C1 segment of cervical spinal cord (tissue), 14 donors: ENCODE measurements around the gene WNT2B.

ENCODE experiments used
- DNase-seq, 14 donors: peaks; one replicate each; lab custom pipeline; 2025; lab: John Stamatoyannopoulos, UW

WNT2B gene

DNA sequence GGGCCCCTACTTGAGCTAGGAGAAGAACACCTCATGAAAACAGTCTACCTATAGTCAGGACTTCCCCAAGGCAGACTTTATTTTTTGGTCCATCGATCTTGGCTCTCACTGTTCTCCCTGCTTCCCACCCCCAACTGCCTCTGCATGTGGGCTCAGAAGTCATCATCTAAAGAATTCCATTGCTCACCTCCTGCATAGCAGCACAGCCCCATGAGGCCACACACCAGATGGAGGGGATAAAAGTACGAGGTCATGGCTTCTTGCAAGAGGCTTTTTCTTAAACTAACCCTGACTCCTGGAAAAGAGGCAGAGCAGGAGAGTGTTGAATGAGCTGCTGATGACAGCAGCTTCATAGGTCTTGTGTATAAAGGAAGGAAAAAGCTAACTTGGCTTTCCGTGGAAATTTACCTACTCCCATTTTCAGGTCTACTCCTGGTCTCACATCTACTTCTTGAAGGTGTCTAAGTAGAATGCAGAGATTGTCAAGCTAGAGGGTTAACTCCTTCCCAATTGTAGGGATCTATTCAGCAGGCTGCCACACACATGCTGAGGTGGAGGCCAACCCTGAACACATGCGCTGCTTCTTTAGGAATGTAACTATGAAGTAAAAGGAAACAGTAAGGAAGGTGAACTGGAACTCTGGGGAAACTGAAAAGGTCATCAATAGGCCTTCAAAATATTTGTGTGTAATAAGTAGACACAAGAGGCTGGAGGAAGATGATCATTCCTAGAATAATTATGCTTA, 18.7 kb downstream of the WNT2B start:
- DNase-seq, result no peak

DNA sequence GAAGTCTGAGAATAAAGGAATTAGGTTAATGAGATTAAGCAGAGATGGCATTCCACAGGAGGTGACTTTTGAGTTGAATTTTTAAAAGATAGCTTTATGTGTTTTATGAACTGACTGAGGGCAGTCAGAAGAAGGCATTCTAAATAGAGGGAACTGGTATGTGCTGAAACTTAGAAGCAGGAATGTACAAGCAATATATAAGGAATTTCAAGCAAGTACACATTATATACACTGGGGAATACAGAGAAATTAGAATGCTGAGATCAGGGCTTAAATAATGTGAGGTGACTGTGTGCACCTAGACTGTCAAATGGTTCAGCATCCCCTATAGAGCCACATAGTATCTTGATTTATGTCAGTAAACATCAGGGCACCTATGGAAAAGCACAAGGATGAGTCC, 19.3 kb downstream of the WNT2B start:
- no peak for DNase-seq

DNA sequence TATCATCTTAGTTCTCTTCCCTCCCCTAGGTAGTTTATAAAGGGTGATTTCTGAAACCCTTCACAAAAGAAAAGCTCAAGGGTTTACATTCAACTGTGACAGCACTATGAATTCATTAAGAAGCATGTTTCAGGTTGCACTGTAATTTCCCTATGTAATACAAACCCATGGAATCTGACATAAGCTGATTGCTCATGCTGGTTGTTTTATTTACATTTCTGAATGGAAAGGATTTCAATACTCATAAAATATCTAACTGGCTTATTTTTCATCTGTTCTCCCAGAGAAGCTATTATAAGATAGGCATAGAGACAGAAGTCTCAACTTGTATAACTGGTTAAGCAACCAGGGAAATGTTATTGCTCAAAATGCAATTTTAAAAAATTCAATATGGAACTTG, 20.5 kb downstream of the WNT2B start:
- no peak for DNase-seq

DNA sequence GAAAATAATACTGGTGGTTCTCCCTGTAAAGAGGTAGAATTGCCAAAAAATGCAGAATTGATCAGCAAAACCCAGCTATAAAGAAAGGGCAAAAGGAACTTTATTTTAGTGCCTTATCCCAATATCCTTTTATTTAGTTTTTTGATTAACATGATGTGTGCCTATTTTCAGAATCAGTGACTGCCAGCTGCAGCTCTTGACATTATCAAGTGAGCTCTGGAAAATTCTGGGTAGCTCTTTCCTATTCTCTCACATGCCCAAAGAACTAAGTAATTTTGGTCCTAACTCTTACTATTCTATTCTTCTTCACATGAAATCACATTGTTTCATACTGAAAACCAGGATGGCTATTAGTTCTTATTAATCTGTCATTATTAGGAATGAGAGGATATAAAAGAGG, 22.1 kb downstream of the WNT2B start:
- no peak for DNase-seq

DNA sequence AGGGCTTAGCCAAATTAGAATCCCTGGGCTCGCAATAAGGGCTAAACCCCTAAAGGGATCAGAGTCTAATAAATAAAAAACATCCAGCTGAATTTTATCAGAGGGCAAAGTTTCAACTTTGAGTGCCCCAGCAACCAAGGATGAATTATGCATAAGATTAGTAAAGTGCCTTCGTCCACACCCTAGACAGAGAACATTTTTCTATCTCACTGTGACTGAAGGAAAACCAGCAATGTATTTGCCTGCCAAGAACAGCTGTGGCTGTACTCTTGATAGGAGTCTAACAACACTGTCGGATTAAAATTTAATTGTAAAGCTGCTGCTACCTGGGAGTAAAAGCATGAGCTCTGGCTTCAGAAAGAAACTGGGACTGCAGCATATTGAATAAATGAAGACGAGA, 23.3 kb downstream of the WNT2B start:
- no peak for DNase-seq

DNA sequence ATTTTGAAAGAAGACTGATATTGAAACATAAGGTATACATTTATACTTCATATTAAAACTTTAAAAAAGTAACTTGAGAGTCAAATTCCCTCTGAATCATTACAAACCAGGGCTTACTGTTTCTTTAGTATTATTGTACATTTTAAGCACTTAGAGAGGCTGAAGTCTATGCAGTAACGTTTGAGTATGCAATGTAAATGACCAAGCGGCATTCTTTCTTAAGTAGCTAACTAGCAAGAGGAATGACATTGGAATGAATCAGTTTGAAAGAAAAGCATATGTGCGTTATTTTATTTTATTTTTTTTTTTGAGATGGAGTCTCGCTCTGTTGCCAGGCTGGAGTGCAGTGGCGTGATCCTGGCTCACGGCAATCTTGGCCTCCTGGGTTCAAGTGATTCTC, 24.3 kb downstream of the WNT2B start:
- DNase-seq, result no peak

DNA sequence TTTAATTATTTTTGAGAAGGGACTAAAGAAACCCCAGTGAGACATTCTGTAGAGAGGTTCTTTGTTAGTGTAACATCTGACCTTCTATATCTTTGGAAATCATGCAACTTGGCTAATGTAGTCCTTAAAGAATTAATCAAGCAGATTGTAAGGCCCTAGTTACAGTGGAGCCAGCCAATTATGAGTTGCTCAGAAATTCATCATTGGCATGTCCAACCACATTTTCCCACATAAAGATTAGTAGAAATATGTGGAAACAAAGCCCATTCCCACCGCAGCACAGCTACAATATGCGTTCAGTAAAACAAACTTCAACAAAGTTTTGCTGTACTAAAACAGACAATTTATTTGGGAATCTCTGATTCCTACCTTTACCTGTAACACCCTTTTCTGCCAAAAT, 27.8 kb downstream of the WNT2B start:
- no peak for DNase-seq

DNA sequence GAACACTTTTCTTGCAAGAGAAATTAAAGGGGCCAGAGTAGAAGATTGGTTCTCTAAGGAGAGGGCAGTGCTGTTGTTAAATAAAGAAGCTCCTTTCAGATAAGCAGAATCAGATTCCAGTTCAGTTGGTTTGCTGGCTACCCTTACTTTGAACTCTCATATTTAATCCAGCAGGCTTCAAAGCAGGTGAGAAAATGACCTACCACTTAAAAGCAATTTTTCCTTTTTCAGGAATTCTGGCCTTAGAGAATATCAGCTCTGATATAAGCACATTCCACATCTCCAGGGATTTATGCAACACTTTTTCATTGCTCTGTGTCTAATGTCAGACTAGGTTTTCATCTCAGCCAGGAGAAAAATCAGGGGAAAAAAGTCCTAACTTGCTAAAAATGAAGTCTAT, 28.7 kb downstream of the WNT2B start:
- DNase-seq, result no peak

DNA sequence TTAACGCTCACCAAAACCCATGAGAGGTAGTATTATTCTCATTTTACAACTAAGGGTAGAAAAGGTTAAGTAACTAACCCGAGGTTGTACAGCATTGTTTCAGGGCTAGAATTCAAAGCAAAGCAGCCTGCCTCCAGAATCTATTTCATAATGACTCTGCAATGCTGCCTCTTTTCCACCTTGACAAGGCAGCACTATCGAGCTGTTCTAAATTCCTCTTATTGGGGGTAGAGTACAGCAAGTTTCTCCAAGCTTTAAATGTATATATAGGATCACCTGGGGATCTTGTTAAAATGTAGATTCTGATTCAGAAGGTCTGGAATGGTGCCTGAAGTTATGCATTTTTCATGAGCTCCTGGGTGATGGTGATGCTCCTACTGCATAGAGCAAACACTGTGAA, 30.1 kb downstream of the WNT2B start:
- DNase-seq, result no peak

DNA sequence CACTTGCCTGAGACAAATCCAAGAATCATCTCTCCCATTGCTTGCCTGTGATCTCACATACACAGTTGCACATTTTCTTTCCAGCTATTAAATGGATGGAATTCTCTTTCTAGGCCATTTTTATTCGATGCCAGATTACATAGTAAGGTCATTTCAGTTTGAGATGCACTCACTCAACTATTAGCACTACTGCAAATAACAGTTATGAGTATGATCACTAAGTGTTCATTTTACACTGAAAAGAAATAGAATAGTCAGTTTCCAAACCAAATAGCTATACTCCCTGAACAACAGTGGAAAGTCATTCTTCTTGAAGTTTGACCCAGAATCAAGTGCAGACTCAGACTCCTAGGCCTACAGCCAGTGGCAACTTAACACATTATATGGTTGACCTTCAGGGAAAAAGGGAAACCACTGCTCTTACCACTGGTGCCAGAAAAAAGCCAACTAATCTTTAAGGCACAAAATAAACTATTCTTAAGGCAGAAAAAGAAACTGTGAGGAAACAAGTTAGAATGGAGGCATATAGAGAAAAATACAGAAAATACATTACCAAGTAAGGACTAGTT, 31.5 kb downstream of the WNT2B start:
- DNase-seq, result no peak

DNA sequence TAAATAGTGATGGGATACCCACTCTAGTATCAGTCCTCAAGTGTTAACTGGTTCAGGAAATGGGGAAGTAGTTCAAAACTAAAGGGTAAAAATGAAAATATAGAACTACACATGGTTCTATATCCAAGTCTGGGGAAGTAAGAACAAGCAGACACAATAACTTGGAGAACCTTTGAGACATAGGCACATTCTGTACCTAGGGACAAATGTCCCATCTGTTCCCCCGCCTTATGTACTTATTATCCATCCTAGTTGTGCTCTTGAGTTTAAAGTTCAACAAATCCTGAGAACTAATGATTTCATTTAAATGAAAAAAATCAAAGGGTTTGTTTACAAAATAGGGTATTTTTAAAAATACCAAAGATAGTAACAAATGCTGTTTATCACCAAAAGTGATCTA, 32.5 kb downstream of the WNT2B start:
- DNase-seq, result no peak

DNA sequence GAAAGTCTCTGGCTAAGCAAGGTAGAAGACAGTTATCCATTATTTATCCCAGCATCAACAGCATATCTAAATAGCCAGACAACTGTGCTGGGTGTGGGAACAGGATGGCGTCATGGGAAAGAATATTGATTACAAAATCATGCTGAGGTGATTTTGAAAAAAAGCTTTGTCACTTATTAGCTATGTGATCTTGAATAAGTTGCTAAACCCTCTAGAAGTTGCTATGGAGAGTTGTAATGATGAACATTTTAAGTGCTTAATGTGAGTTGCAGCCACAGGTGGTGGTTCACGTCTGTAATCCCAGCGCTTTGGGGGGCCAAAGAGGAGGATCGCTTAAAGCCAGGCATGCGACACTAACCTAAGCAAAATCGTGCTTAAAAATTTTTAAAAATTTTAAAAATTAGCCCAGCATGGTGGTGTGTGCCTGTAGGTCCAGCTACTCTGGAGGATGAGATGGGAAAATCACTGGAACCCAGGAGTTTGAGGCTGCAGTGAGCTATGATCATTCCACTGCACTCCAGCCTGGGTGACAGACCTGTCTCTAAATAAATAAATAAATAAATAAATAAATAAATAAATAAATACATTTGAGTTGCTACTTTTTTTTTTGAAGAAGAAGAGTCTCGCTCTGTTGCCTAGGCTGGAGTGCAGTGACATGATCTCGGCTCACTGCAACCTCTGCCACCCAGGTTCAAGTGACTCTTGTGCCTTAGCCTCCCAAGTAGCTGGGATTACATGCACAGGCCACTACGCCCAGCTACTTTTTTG, 33.6 kb downstream of the WNT2B start:
- DNase-seq, result no peak

DNA sequence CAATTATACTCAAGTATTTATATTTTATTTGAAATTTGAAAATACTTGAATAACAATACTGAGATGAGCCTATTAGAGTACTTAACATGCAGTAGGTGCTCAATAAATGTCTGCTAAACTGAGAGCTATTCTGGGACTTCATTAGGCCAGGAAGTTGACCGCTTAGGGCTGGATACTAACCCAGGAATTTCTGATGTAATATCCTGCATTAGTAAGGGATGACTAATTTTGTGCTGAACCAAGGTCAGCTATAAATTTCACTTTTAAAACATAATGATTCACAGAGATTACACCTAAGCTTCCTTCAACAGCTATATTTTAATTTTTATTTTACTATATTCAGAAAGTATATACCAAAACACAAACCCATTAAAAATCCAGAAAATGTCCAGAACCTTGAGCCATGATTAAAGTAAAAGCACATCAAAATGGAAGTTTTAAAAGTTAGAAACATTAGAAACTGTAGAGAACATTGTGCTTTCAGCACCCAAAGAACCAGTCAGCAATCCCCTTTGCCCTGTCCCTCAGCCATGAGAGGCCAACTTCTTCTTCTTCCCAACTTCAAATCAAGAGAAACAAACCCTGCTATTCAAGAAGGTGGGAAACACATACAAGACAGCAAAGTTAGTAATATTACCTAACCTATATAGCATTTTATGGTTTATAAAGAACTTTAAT, 35.4 kb downstream of the WNT2B start:
- no peak for DNase-seq

DNA sequence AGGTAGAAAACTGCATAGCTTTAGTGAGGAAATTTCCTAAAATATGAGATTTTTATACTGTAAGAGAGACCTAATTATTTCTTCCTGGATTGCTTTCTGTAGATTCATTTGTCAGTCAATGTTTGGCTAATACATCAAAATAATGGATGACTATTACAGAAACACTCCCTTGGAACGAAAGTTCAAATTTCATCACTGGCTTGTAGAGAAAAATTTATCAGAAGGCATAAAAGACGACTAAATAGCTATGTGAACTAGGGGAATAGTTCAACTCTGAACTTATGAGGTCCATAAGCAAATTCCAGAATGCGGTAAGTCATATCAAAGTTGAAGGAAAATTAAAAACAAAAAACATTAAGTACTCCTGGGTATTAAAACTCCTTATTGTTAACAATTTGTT, 36.0 kb downstream of the WNT2B start:
- DNase-seq, result no peak

DNA sequence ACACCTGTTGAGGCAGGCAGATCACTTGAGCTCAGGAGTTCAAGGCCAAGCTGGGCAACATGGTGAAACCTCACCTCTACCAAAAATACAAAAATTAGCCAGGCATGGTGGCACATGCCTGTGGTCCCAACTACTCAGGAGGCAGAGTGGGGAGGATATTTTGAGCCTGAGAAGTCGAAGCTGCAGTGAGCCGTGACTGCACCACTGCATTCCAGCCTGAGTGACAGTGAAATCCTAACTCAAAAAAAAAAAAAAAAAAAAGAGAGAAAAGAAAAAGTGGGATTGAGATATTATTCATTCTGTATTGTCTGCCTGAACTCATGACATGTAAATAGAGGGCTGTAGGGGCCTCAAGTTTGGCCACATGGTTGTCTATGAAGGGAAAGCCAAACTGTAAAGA, 37.3 kb downstream of the WNT2B start:
- no peak for DNase-seq

DNA sequence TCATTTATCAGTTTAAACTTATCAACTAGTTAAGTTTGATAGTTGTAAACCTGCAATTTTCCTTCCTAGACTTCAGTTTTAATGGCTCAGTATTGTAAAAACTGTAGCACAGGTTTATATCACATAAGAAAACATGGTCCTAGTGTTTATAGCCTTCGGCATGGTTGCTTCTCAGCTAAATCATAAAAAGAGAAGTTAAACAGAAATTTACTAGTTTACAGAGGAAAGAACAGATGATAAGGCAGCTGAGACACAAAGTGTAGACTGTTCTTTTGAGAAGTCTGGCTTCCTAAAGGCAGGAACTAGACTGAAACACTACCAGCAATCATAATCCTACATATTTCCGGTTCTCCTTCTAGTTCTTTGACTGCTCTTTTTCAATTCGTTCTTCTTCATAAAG, 39.8 kb downstream of the WNT2B start:
- no peak for DNase-seq

DNA sequence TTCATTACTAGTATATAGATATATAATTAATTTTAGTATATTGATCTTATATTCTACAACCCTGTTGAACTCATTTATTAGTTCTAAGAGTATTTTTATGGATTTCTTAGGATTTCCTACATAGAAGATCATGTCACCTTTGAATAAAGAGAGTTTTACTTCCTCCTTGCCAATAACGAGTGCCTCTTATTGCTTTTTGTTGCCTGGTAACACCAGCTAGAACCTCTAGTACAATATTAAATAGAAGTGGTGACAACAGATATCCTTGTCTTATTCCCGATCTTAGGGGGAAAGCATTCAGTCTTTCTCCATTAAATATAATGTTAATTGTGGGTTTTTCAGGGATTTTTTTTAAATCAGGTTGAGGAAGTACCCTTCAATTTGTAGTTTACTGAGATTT, 40.8 kb downstream of the WNT2B start:
- no peak for DNase-seq

DNA sequence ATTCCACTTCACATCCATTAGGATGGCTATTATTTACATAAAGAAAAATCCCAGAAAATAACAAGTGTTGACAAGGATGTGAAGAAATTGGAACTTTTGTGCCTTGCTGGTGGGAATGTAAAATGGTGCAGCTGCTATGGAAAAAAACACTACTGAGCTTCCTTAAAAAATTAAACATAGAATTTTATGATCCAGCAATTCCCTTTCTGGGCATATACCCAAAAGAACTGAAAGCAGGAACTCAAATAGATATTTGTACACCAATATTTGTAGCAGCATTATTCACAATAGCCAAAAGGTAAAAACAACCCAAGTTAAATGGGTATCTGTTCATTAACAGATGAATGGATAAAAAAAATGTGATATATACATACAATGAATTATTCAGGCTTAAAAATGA, 45.6 kb downstream of the WNT2B start:
- DNase-seq, result no peak

DNA sequence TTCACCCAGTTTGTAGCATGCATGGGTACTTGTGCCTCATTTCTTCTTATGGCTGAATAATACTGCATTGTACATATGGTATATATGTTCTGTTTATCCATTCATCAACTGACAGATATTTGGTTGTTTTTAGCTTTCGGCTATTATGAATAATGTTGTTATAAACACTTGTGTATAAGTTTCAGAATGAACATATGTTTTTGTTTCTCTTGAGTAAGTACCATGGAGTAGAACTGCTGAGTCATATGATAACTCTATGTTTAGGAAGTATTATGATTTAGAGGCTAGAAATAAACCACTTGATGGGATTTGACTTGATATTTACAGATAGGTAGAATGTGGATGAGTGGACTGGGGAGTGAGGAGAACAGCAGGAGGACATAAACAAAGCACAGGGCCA, 48.6 kb downstream of the WNT2B start:
- DNase-seq, result no peak

DNA sequence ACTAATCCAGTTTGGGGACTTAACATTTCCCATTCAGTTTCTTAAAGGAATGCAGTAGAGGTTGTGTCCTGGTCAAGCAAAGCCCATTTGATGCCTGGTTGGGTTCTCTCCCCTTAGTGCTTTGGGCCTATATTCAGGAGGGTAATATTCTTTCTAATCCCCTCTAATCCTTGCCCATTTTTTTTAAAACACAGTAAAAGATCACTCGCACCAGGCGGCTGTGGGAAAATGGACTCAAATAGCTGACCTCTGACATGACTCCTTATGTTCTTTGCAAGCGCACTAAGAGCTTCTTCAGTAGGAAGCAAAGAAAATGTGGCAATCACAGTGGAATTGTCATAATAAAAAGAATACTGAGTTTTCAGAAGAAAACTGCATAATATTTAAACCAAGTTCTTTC, 49.9 kb downstream of the WNT2B start:
- DNase-seq, result no peak

DNA sequence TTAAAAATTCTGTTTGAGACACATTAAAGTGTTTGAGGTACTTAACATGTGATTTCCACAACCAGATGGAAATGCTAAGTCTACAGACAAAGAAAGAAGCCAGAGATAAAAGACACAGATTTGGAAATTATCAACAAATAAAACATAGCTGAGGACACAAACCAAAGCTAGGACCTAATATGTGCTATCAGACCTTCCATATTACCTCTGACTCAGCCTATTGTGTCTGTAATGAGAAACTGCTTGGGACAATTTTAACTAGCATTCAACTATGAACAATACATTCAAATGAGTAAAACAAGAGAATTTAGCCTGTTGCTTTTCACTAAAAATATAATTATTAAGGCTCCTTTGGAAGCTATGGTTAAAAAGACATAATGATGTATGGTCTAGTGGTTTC, 54.6 kb downstream of the WNT2B start:
- DNase-seq, result no peak

DNA sequence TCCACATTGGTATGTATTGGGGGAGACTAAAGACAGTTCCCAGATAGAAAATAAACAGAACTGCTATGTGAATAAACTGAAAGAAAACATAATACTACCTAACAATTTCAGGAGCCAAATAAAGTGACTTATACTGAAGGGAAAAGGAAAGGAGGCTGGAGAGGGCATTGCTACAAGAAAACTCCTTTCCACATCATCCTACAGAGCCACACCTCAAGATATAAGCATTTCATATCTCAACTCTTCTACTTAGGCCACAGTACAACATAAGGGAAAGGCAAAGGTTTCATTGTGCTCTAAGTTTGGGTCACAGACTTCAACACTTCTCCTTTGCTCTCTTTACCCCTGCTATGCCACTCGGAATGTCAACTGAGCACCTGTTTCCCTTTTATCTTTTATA, 55.3 kb downstream of the WNT2B start:
- no peak for DNase-seq

DNA sequence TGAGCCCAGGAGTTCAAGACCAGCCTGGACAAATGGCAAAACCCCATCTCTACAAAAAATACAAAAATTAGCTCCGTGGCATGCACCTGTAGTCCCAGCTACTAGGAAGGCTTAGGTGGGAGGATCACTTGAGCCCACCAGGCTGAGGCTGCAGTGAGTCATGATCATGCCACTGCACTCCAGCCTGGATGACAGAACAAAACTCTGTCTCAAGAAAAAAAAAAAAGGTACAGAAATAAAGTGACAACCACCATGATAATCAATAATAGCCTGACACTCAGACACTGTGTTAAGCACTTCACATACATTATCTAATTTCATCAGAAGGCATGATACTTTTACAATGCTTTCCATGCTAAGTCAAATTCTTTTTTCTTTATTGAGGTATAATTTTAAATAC, 57.0 kb downstream of the WNT2B start:
- no peak for DNase-seq
